Activated CD8-positive, alpha-beta T cell treated with anti-CD3 and anti-CD28 coated beads for 36 hours (primary cell): ENCODE measurements around the gene TRPV4. TPM values are rescaled to one million over a fixed set of nuclear protein-coding genes. Genes with fewer than 3 reads are reported as not detected.
A peak's percentile ranks its signal among the peaks of the same experiment; 100 is the strongest.
"Not testable (repeated sequence)": the region's sequence is repeated elsewhere in the genome, so short reads cannot be mapped to it uniquely, and the experiment has no call there.

Experiments
- ATAC-seq: fragments of 200-7000 bp; cut with Tn5 transposase; one replicate; pipeline ENCODE4 v1.10.0; 2021; ENCODE audit warnings: mild to moderate bottlenecking, moderate library complexity
- CTCF ChIA-PET: fragments of 350-600 bp; sonication (Branson Sonifier 250); formaldehyde crosslinking; loops from one replicate; lab custom pipeline; 2021; ENCODE audit warnings: antibody characterized with exemption; lab: Charles Lee
- POLR2A ChIA-PET: fragments of 350-600 bp; sonication (Branson Sonifier 250); formaldehyde crosslinking; loops from one replicate; lab custom pipeline; 2021; ENCODE audit warnings: antibody characterized with exemption; lab: Charles Lee
- DNase-seq: peaks from one replicate; pipeline ENCODE4 v3.0.0-alpha.2; 2020
- H3K27ac Mint-ChIP-seq: one replicate; pipeline ENCODE4 v1.8.0; 2021; ENCODE audit warnings: mild to moderate bottlenecking, mixed read lengths
- H3K27me3 Mint-ChIP-seq: one replicate; pipeline ENCODE4 v1.8.0; 2021; ENCODE audit warnings: mixed read lengths
- H3K36me3 Mint-ChIP-seq: one replicate; pipeline ENCODE4 v1.8.0; 2021; ENCODE audit warnings: low read depth, mixed read lengths
- H3K4me1 Mint-ChIP-seq: one replicate; pipeline ENCODE4 v1.8.0; 2021; ENCODE audit warnings: low read depth, mixed read lengths
- H3K4me3 Mint-ChIP-seq: one replicate; pipeline ENCODE4 v1.8.0; 2021; ENCODE audit warnings: mild to moderate bottlenecking, moderate library complexity, mixed read lengths
- H3K9me3 Mint-ChIP-seq: one replicate; pipeline ENCODE4 v1.8.0; 2021; ENCODE audit warnings: mixed read lengths
- intact Hi-C: fragments of 100-400 bp; cut with micrococcal nuclease; formaldehyde crosslinking; loops from one replicate; pipeline ENCODE4 v1.10.0; 2022
- total RNA-seq, 2 experiments: library from RNA; stranded (reverse); gene quantifications; one replicate each; pipeline ENCODE4 v1.2.3, GENCODE V29; 2021
- TF ChIP-seq, protein P1 (sequence below): fragments of 200-600 bp; IDR thresholded peaks from one replicate; pipeline ENCODE4 v1.8.0; 2022; ENCODE audit warnings: antibody characterized with exemption, mild to moderate bottlenecking

Gene TRPV4
- total RNA-seq, 2 experiments from 2014 or later = not detected

DNA sequence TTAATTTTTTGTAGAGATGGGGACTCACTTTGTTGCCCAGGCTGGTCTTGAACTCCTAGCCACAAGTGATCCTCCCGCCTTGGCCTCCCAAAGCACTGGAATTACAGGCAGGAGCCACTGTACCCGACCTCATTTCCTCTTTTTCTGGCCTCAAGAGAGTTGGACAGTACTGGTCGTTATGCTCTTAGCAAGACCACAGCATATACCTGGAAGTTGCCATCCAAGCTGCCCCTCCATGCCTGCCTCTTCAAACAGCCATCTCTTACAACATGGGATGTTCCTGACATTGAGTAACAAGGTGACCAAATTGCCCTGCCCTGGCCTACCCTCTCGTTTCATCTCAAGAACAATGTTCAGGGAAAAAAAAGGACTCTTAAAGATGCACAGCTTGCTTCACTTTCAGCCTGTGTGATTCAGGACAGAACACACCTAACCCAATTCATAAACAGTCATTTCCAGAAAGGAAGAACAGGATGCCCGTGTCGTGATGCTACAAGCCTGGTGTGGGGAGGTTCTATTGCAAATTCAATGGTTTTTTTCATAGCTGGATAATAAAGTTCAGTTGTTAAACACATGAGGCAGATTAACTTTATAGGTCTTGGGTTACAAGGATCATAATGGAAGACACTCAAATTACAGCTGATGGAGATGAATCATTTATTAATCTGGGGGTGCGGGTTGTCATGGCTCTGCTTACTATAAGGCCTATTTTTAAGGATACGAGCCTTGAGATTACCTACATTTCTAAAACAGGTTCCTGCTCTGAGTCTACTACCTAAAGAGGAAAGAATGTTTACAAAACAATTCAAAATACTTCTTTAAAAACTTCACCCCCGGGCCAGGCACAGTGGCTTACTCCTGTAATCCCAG, 35.2 kb upstream of the TRPV4 start:
- Mint-ChIP-seq H3K9me3 (no peaks in the 10 kb centered on the region), H3K4me3 (no peak overlapping the region), H3K4me1 (peaks cover 30% of the 10 kb centered on the region), H3K27ac (no peak overlapping the region), H3K27me3 (no peaks in the 10 kb centered on the region), H3K36me3 (no peaks in the 10 kb centered on the region)
- TF ChIP-seq, protein P1, sequence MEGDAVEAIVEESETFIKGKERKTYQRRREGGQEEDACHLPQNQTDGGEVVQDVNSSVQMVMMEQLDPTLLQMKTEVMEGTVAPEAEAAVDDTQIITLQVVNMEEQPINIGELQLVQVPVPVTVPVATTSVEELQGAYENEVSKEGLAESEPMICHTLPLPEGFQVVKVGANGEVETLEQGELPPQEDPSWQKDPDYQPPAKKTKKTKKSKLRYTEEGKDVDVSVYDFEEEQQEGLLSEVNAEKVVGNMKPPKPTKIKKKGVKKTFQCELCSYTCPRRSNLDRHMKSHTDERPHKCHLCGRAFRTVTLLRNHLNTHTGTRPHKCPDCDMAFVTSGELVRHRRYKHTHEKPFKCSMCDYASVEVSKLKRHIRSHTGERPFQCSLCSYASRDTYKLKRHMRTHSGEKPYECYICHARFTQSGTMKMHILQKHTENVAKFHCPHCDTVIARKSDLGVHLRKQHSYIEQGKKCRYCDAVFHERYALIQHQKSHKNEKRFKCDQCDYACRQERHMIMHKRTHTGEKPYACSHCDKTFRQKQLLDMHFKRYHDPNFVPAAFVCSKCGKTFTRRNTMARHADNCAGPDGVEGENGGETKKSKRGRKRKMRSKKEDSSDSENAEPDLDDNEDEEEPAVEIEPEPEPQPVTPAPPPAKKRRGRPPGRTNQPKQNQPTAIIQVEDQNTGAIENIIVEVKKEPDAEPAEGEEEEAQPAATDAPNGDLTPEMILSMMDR = no peak
- intact Hi-C loops = no loop called here
- DNase-seq (no peak), ATAC-seq (no peak)
- POLR2A ChIA-PET = no interaction called here
- CTCF ChIA-PET = interaction anchor here (1.3 to 2.5 kb wide), 3 partner anchors 15 to 63 kb away, joined by 3 to 10 read pairs (median 6); no protein-coding TSS in a partner anchor

DNA sequence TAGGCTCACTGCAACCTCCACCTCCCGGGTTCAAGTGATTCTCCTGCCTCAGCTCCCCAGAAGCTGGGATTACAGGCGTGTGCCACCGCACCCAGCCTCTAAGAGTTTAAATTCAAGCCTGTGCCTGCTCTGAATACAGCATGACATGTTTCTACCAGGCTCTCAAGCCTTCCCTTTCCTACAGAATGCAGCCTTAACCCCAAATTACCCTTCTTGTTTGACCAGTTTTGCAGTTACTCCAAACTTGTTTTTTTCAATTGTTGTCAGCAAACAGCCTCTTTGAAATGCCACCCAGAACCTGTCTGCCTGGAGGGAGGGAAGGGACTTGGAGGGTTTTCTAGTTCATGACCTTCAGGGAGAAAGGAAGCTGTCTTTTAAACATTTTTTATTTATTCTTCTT, 31.7 kb upstream of the TRPV4 start:
- ATAC-seq (no peak), DNase-seq (no peak)
- intact Hi-C loops = no loop called here
- H3K27me3 Mint-ChIP-seq = no peaks in the 10 kb centered on the region
- H3K4me3 Mint-ChIP-seq = no peak overlapping the region
- ChIA-PET CTCF (interaction anchor here (1.0 to 3.6 kb wide), 3 partner anchors 12 to 90 kb away, joined by 3 to 22 read pairs (median 7); no protein-coding TSS in a partner anchor), POLR2A (no interaction called here)
- peaks cover 23% of the 10 kb centered on the region for H3K4me1 Mint-ChIP-seq
- peak overlapping the region; percentile 25 for H3K27ac Mint-ChIP-seq
- no peaks in the 10 kb centered on the region for H3K36me3 Mint-ChIP-seq
- no peaks in the 10 kb centered on the region for H3K9me3 Mint-ChIP-seq
- TF ChIP-seq, protein P1 = no peak

DNA sequence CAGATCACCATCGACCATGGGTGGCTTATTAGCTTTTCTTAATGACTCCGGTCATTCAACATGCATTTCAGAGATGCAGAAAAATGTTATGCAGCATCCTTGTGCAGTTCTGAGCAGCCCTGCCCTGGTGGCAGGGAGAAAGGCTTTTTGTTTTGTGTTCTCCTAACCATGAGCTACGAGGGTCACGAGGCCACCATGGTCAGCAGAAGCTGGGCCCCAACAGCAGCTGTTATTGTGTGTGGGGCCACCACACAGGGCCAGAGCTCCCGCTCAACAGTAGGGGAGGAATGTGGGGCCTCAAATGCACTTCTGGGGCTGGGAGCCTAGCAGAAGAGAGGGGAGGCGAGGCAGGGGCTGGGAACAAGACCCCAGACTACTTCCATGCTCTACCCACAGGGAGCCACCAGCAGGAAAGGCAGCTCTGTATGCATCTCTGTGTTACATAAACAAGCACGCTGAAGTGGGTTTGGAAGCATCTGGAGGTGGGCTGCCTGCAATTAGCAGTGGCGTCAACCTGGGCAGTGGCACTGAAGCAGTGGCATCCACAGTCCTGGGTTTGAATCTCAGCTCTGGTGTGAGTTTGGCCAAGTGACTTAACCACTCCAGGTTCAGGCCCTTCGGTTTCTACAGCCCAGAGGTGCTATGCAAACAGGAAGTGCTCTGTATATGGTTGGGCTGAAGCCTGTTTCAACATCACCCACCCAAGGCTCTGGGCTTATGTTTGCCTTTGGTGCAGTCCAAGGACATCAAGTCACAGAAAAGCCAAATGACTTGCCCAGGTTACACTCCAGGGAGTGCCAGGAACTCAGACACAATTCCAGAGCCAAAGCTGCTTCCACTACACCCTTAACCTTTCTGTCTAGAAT, 30.9 kb upstream of the TRPV4 start:
- Mint-ChIP-seq H3K36me3 (no peaks in the 10 kb centered on the region), H3K27me3 (no peaks in the 10 kb centered on the region), H3K9me3 (no peaks in the 10 kb centered on the region), H3K4me1 (peaks cover 23% of the 10 kb centered on the region), H3K4me3 (no peak overlapping the region), H3K27ac (peak overlapping the region; percentile 61)
- TF ChIP-seq, protein P1 = no peak
- no peak for DNase-seq
- ATAC-seq = peak; percentile 74
- intact Hi-C loops = no loop called here
- POLR2A ChIA-PET = interaction anchor here (0.6 kb wide), 1 partner anchor 288 kb away, joined by 3 read pairs; no protein-coding TSS in a partner anchor
- CTCF ChIA-PET = interaction anchor here (0.6 to 3.6 kb wide), 5 partner anchors 9 to 58 kb away, joined by 3 to 22 read pairs (median 4); no protein-coding TSS in a partner anchor

DNA sequence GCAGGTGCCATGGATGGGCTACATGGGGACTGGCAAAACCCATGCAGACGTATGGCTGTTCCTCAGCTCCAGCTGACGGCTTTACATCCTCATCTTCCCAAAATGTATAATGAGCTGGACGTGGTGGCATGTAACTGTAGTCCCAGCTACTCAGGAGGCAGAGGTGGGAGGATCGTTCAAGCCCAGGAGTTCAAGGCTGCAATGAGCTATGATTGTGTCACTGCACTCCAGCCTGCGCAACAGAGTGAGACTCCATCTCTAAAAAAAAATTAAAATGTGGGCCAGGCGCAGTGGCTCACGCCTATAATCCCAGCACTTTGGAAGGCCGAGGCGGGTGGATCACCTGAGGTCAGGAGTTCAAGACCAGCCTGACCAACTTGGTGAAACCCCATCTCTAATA, 29.3 kb upstream of the TRPV4 start:
- H3K27ac Mint-ChIP-seq = not testable (repeated sequence)

DNA sequence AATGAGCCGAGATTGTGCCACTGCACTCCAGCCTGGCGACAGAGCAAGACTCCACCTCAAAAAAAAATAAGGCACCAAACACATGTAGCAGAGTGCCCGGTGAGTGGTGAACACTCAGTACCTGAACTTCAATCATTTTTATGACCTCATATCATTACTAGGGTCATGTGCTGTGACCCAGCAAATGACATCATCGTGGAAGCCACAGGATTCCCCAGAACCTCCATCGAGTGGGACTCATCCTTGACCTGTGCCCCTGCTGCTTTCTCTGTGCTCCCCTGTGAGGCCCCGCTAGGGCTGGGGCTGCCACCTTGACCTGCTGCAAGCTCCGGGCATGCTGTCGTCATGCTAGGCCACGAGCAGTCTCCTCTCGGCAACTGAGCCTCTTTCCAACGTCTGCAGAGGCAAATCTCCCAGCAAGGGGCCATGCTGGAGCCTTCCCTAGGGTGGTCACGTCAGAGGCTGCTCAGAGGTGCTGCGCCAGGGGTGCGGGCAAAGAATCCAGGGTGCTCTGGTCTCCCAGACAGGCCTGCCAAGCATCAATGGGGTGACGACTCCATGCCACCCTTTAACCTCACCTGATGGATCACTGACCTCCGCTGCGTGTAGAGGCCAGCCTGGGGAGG, 28.6 kb upstream of the TRPV4 start:
- ATAC-seq (no peak), DNase-seq (no peak)
- peaks cover 19% of the 10 kb centered on the region for H3K4me1 Mint-ChIP-seq
- H3K27me3 Mint-ChIP-seq = no peaks in the 10 kb centered on the region
- H3K36me3 Mint-ChIP-seq = peaks cover 3% of the 10 kb centered on the region
- H3K9me3 Mint-ChIP-seq = no peaks in the 10 kb centered on the region
- TF ChIP-seq, protein P1 = no peak
- ChIA-PET POLR2A (no interaction called here), CTCF (interaction anchor here (1.1 to 6.0 kb wide), 4 partner anchors 9 to 56 kb away, joined by 3 to 27 read pairs (median 4); no protein-coding TSS in a partner anchor)
- H3K27ac Mint-ChIP-seq = no peak overlapping the region
- intact Hi-C loops = no loop called here
- no peak overlapping the region for H3K4me3 Mint-ChIP-seq

More for the DNA sequence above, 29.3 kb upstream of the TRPV4 start:
- intact Hi-C loops, H3K36me3 Mint-ChIP-seq, H3K4me3 Mint-ChIP-seq, POLR2A ChIA-PET, ATAC-seq, H3K27me3 Mint-ChIP-seq, DNase-seq, H3K9me3 Mint-ChIP-seq: not testable (repeated sequence)
- H3K4me1 Mint-ChIP-seq = peaks cover 19% of the 10 kb centered on the region
- CTCF ChIA-PET = interaction anchor here (0.9 to 1.9 kb wide), 5 partner anchors 9 to 57 kb away, joined by 3 to 4 read pairs (median 3); no protein-coding TSS in a partner anchor
